HG02571 (cell line): ENCODE results near the gene GLCCI1.
"Not testable (repeated sequence)": the region's sequence is repeated elsewhere in the genome, so short reads cannot be mapped to it uniquely, and the experiment has no call there.

ENCODE experiments used
- ATAC-seq: cut with Tn5 transposase; IDR thresholded peaks from one replicate; pipeline ENCODE4 v1.9.1; 2021; ENCODE audit warnings: mild to moderate bottlenecking, moderate library complexity; ENCODE audit not compliant: unreplicated experiment

The GLCCI1 gene

GRCh38 chr7:8042796-8043535 lies 74.4 kb downstream of the GLCCI1 start:
- ATAC-seq = no peak

GRCh38 chr7:8044761-8045430 lies 76.3 kb downstream of the GLCCI1 start:
- no peak for ATAC-seq

DNA sequence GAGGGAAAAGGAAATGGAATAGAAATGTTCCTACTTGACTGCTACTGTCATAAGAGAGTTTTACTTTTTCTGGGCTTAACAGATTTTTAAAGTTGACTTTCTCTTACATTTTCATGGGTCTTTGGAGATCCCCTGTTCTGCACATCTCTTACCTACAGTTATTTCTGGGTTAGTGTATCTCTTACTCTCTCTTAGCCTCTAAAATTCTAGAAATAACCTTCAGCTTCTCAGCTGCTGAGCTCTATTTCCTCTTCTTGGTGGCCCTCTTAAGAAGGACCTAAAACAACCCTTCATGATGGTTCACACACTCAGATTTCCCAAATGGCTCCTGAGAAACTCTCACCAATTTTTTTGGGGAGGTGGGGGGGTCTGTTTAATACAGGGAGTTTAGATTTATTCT lies 79.5 kb downstream of the GLCCI1 start:
- ATAC-seq = not testable (repeated sequence)

- ATAC-seq = no peak
These were observed 82.8 kb downstream of the GLCCI1 start for GRCh38 chr7:8051373-8051772.

GRCh38 chr7:8051998-8052397 lies 83.4 kb downstream of the GLCCI1 start:
- ATAC-seq = no peak

DNA sequence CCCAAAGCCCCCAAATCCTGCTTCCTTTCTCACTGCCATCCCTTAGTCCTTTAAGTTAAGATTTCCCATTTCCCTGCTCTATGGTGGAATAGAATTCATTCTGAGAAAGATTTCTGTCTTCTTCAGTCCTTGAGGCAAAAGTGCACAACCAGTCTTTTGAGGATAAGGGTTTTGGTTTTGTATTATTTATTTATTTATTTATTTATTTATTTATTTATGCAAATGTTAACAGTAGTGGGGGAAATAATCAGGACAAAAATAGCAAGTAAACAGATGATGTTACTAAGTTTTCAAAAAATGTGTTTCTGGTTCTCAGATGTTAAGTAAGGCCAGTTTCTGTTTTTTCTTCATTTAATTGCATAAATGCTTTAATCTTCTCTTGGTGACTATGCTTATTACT lies 84.2 kb downstream of the GLCCI1 start:
- no peak for ATAC-seq

DNA sequence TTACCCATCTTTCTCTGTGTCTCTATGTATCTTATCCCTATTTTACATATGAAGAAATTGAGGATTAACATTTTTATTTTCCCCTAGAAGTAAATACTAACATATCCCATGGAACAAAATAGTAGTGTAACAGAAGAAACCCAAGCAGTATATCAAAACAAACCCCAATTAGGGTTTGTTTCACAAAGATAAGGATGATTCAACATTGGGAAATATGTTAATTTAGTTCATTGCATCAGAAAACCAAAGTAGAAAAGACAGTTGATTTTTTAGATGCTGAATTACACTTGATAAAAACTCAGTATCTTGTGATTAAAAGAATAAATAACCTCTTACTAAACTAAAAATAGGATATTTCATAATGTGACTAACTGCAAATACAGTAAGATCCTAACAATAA lies 87.8 kb downstream of the GLCCI1 start:
- ATAC-seq = no peak

- no peak for ATAC-seq
These were observed 89.0 kb downstream of the GLCCI1 start for GRCh38 chr7:8057566-8057965.

DNA sequence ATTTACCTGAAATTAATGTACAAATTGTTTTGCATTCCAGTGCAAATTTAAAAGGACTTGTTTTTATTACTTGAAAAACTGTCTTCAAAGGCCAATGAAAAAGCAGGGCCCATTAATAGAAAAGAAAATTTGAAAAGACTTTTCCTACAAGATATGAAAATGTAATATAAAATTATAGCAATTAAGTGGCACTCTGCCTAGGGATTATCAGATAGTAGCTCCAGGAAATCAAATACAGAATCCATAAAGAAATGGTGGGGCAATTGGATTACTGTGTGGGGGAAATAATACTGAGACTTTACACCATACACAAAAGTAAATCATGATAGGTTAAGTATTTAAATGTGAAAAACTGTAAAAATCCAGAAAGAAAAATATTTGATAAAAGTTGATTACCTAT lies 89.7 kb downstream of the GLCCI1 start:
- no peak for ATAC-seq

- no peak for ATAC-seq
These were observed 90.3 kb downstream of the GLCCI1 start for GRCh38 chr7:8058852-8059251.

DNA sequence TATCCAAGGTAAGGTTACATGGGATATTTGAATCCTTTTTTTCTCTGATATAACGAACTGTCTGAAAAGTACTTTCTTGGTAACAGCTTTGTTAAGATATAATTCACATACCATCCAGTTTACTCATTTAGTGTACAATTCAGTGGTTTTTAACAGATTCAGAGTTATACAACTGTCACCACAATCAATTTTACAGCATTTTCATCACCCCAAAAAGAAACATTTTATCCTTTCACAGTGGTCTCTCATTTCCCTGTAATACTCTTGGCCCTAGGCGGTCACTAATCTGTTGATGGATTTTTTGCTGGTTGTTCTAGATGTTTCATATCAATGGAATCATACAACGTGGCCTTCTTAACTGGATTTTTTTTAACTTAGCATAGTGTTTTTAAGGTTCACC lies 91.6 kb downstream of the GLCCI1 start:
- no peak for ATAC-seq

- ATAC-seq = not testable (repeated sequence)
These were observed 94.7 kb downstream of the GLCCI1 start for GRCh38 chr7:8063300-8063699.

- no peak for ATAC-seq
These were observed 95.2 kb downstream of the GLCCI1 start for GRCh38 chr7:8063706-8064297.

GRCh38 chr7:8064828-8065227 lies 96.2 kb downstream of the GLCCI1 start:
- no peak for ATAC-seq

- no peak for ATAC-seq
These were observed 96.8 kb downstream of the GLCCI1 start for GRCh38 chr7:8065356-8065813.

- ATAC-seq = no peak
These were observed 100.5 kb downstream of the GLCCI1 start for GRCh38 chr7:8068892-8069686.

DNA sequence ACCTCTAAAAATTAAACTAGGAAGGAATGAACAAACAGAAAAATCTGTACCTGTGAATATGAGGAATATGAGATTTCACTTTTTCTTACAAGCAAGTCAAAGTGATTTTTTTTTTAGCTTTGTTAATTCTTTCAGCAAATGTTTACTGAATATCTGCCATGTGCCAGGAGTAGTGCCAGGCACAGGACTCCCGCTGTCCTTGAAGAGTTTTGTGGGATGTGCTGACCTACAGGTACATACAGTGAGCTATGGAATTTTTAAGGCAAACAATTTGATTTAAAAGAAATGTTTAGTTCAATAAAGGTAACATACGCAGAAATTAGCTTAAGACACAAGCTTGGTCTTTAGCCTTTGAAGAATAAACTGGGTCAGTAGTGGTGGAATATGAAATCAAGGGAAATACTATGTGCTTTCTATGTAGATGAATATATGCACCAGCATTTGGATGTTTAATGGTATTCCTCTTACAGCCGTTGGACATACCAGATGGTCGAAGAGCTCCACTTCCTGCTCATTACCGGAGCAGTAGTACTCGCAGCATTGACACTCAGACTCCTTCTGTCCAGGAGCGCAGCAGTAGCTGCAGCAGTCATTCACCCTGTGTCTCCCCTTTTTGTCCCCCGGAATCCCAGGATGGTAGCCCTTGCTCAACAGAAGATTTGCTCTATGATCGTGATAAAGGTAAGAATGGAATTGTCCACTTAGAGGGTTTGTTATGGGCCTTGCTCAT lies 102.0 kb downstream of the GLCCI1 start:
- ATAC-seq = no peak

DNA sequence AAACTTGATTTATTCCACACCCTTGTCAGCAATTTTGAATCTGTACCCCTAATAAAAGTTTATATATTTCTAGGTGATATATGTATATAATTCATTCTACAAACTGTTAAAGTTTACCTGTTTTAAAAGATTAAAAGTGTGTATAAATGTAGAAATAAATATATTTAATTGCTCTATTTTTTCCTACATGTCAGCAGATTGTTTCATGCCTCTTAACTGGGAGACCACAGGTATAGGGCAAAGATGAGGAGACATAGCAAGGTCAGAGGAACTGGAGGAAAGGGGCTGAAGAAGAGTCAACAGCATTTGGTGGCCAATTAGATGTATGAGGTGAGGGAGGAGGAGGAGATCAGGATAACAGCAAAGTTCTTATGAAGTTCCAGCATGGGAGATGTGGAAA lies 109.8 kb downstream of the GLCCI1 start:
- ATAC-seq = no peak

DNA sequence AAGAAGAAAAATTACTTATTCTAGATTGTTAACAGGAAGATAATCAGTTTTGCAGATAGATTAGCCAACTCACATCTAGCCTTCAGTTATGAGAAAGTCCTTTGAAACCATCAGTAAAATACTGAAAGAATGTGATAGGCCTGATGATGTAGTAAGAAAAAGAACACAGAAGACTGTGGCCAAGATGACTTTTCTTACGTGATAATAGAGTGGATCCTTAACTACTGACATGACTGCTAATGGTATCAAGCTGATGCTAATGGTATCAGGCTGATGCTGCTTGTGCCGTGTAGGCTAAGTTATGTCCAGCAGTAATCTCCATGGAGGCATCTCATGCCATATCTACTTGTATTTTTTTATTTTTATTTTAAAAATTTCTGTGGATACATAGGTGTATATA lies 114.2 kb downstream of the GLCCI1 start:
- ATAC-seq = no peak

DNA sequence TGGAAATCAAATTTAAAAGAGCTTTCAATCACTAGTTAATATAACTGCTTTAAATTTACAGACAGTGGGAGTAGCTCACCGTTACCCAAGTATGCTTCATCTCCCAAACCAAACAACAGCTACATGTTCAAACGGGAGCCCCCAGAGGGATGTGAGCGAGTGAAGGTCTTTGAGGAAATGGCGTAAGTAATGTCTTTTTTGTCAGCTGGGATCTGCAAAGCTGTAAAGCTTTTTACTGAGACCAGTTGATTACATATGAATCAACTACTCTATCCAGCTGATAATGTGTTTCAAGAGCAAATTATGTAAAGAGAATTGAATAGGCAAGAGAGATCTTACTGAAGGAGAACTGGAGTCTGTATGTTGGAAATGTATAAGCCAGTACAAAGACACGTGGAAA lies 116.2 kb downstream of the GLCCI1 start:
- no peak for ATAC-seq

- no peak for ATAC-seq
These were observed 116.8 kb downstream of the GLCCI1 start for GRCh38 chr7:8085420-8085819.
